ENCODE results near the gene PALMD. TPM values are rescaled to one million over a fixed set of nuclear protein-coding genes. Genes with fewer than 3 reads are reported as not detected.

The PALMD gene
- total RNA-seq, 4 donors from 2014 or later: 27.1 to 39.2 (median 31.3) TPM

DNA sequence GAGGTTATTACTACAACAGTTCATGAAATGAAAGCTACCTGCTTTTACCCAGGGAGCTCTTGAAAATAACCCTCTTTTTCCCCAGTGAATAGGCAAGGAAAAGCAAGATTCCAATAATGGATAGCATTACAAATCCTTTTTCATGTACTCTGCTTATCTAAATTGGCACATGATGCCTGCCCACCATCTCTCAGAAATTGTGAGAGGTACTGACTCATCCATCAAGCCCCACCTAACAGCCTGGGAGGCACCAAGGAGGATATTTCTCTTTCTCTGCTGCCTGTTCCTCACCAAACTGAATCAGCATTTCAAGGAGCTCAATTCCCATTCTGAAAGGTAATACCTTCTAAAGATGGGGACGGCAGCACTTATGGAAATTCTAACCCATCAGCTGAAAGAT, 34.4 kb downstream of the PALMD start:
- intact Hi-C loops (cut with DNase I): no loop called here
- no peak overlapping the region for H3K27ac ChIP-seq
- TF ChIP-seq POLR2A (IDR thresholded peaks at IDR 0.05) (no peak), CTCF (IDR thresholded peaks at IDR 0.05) (no peak)
- H3K36me3 ChIP-seq: peaks cover 0 to 83% (median 6%) of the 10 kb centered on the region in 3 donors
- H3K9me3 ChIP-seq: no peaks in the 10 kb centered on the region
- peaks cover 0 to 10% (median 7%) of the 10 kb centered on the region in 3 donors for H3K4me1 ChIP-seq
- H3K27me3 ChIP-seq: no peaks in the 10 kb centered on the region
- DNase-seq: no peak
- 70 to 76% methylated on average over 1 of the region's 1 CpG for WGBS, 2 donors
- no peak overlapping the region for H3K4me3 ChIP-seq

- Histone ChIP-seq H3K4me3 (no peak overlapping the region), H3K27ac (no peak overlapping the region), H3K4me1 (peaks cover 0 to 14% (median 11%) of the 10 kb centered on the region in 3 donors), H3K36me3 (peaks cover 0 to 75% (median 6%) of the 10 kb centered on the region in 3 donors), H3K27me3 (no peaks in the 10 kb centered on the region), H3K9me3 (no peaks in the 10 kb centered on the region)
- TF ChIP-seq CTCF (IDR thresholded peaks at IDR 0.05): no peak
- TF ChIP-seq POLR2A (IDR thresholded peaks at IDR 0.05): no peak
- DNase-seq: no peak
- intact Hi-C loops (cut with DNase I): no loop called here
- WGBS, 2 donors: 55 to 65% methylated on average over 2 to 3 of the region's 3 CpGs
Observed at GRCh38 chr1:99681583-99681982, 35.7 kb downstream of the PALMD start.

DNA sequence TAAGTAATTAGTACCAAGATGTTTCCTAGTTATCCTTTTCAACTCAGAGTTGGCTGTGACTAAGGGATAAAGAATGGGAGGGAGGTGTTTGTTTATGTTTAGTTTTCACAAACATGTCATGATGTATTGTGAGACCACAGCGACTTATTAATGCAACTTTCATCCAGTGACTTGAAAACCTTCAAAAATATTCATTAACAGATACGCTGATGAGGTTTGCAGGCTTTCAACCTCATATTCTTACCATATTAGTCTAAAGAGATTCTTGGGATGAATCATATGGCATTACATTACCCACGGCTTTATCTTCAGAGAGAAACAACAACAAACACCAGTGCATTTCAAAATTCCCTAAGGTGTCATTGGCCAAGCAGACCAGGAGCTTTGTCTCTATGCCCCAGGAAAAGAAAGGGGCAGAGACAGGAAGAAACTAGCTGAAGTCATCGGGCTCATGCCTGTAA, 36.4 kb downstream of the PALMD start:
- TF ChIP-seq POLR2A (IDR thresholded peaks at IDR 0.05): no peak
- no peak for TF ChIP-seq CTCF (IDR thresholded peaks at IDR 0.05)
- no peak for DNase-seq
- Histone ChIP-seq H3K4me3 (no peak overlapping the region), H3K27me3 (no peaks in the 10 kb centered on the region), H3K36me3 (peaks cover 0 to 78% (median 5%) of the 10 kb centered on the region in 3 donors), H3K9me3 (no peaks in the 10 kb centered on the region), H3K27ac (no peak overlapping the region), H3K4me1 (peaks cover 0 to 14% (median 11%) of the 10 kb centered on the region in 3 donors)
- intact Hi-C loops (cut with DNase I): no loop called here
- WGBS, 2 donors: 65 to 87% methylated on average over 3 to 4 of the region's 4 CpGs

- WGBS, 2 donors: 10 to 14% methylated on average over 5 to 6 of the region's 6 CpGs
- Histone ChIP-seq H3K36me3 (peaks cover 0 to 74% (median 9%) of the 10 kb centered on the region in 3 donors), H3K9me3 (no peaks in the 10 kb centered on the region), H3K4me1 (peaks cover 0 to 14% (median 11%) of the 10 kb centered on the region in 3 donors), H3K27ac (peak overlapping the region in 3 of 4 donors; percentile 26 to 47 (median 47)), H3K27me3 (no peaks in the 10 kb centered on the region), H3K4me3 (no peak overlapping the region)
- TF ChIP-seq CTCF (IDR thresholded peaks at IDR 0.05): peak in 5 of 6 experiments; percentile 40 to 73 (median 54)
- TF ChIP-seq POLR2A (IDR thresholded peaks at IDR 0.05): no peak
- intact Hi-C loops (cut with DNase I): no loop called here
- DNase-seq: no peak
Observed at GRCh38 chr1:99685516-99686180, 39.7 kb downstream of the PALMD start.

DNA sequence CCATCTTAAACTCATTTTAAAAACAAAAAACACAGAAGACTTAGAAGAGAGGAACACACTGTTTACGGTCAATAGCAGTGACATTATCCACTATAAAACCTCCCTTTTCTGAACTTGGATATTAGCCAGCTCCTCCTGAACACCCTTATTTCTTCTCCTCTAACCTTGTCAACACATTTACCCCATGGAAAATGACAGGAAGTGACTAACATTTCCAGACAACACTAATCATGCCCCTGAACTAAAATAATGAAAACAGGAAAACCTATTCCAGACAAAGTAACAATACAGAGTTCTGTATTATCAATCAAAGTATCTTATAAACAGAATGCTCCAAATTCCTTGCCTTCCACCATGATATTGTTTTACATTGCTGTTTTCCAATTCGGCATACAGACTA, 45.3 kb downstream of the PALMD start:
- TF ChIP-seq CTCF (IDR thresholded peaks at IDR 0.05) (no peak), POLR2A (IDR thresholded peaks at IDR 0.05) (no peak)
- WGBS, 2 donors: 79 to 82% methylated on average over 2 of the region's 2 CpGs

More for the DNA sequence above, 45.3 kb downstream of the PALMD start:
- Histone ChIP-seq H3K9me3 (no peaks in the 10 kb centered on the region), H3K36me3 (peaks cover 0 to 75% (median 9%) of the 10 kb centered on the region in 3 donors), H3K4me1 (no peaks in the 10 kb centered on the region), H3K27ac (peak overlapping the region in 1 of 4 donors; percentile 5), H3K27me3 (no peaks in the 10 kb centered on the region), H3K4me3 (no peak overlapping the region)
- intact Hi-C loops (cut with DNase I): loop anchor here (10.0 kb wide), 1 partner anchor 216 kb away; no protein-coding TSS in a partner anchor
- DNase-seq: no peak
